Loucy (cell line): ENCODE results near the gene ZCCHC24.

Experiments used
- EZH2phosphoT487 ChIP-seq: fragments of 200-600 bp; IDR thresholded peaks from 2 replicates; pipeline ENCODE4 v1.6.1; 2018; ENCODE audit warnings: antibody characterized with exemption, mild to moderate bottlenecking, moderate library complexity, borderline replicate concordance
- TF ChIP-seq, protein P1 (sequence below): fragments of 200-600 bp; sonication (generic); conservative IDR thresholded peaks from 2 replicates; pipeline ENCODE4 v1.5.1; 2014; ENCODE audit warnings: mild to moderate bottlenecking, antibody characterized with exemption, low read length

DNA sequence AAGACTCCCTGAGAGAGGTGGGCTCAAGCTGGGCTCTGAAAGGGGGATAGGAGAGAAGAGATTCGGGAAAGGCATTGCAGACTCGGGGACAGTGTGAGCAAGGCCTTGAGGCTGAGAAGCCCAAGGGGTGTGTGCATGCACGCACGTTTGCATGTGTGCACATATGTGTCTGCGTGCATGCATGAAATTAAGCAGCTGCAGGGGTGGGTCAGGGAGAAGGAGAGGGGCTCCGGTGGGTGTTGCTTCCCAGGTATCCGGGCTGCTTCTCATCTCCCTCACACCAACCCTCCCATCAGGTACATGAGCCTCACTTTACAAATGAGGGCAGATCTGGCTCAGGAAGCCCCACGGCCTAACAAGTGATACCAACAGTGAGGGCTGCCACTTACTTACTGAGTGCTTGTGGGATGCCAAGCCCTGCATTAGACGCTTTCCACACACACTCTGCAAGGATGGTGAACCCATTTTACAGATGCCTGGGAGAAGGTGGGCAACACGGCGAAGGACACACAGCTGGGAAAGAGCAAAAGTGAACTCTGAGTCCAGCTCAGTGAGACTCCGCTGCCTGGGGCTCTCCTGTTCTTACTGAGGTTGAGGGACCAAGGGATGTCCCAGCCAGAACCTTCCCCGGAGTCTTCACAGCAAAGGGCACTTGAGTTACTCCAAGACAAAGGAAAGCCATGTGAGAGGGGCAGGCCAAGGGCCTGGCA is 26.4 kb downstream of the ZCCHC24 start:
- TF ChIP-seq, protein P1, sequence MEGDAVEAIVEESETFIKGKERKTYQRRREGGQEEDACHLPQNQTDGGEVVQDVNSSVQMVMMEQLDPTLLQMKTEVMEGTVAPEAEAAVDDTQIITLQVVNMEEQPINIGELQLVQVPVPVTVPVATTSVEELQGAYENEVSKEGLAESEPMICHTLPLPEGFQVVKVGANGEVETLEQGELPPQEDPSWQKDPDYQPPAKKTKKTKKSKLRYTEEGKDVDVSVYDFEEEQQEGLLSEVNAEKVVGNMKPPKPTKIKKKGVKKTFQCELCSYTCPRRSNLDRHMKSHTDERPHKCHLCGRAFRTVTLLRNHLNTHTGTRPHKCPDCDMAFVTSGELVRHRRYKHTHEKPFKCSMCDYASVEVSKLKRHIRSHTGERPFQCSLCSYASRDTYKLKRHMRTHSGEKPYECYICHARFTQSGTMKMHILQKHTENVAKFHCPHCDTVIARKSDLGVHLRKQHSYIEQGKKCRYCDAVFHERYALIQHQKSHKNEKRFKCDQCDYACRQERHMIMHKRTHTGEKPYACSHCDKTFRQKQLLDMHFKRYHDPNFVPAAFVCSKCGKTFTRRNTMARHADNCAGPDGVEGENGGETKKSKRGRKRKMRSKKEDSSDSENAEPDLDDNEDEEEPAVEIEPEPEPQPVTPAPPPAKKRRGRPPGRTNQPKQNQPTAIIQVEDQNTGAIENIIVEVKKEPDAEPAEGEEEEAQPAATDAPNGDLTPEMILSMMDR, result no peak
- no peak for TF ChIP-seq EZH2phosphoT487
